ENCODE measurements around the gene CCM2. TPM values are rescaled to one million over a fixed set of nuclear protein-coding genes. Genes with fewer than 3 reads are reported as not detected.

The CCM2 gene
- total RNA-seq, 1 donor from 2014 or later = 62.0 TPM

- H3K4me1 Mint-ChIP-seq (ENCODE audit: low read depth, unreplicated experiment) = no peaks in the 10 kb centered on the region
- Histone ChIP-seq H4K20me1 (ENCODE audit: insufficient read depth, low read length) (peaks cover 41% of the 10 kb centered on the region), H3K9me3 (ENCODE audit: insufficient read depth, low read depth, low read length) (no peaks in the 10 kb centered on the region), H3K9ac (ENCODE audit: low read length) (no peak overlapping the region), H3K36me3 (ENCODE audit: insufficient read depth, low read length) (peaks cover 28% of the 10 kb centered on the region), H3K79me2 (ENCODE audit: insufficient read depth, low read length) (peaks cover 15% of the 10 kb centered on the region), H3K4me3 (ENCODE audit: insufficient read depth, low read depth, low read length) (no peak overlapping the region), H3K27me3 (ENCODE audit: insufficient read depth, low read length) (no peaks in the 10 kb centered on the region), H3K4me2 (ENCODE audit: low read length) (no peak overlapping the region), H2AFZ (ENCODE audit: low read depth, low read length) (no peak overlapping the region), H3K27ac (ENCODE audit: low read depth, low read length) (no peak overlapping the region), H3K4me1 (ENCODE audit: insufficient read depth, low read length) (no peaks in the 10 kb centered on the region)
- no peaks in the 10 kb centered on the region for H3K9me3 Mint-ChIP-seq (ENCODE audit: unreplicated experiment)
- TF ChIP-seq CTCF (IDR thresholded peaks at IDR 0.05; ENCODE audit: insufficient read depth, low read depth, low read length) (no peak), EZH2 (IDR thresholded peaks at IDR 0.05; ENCODE audit: insufficient read depth, low read length) (no peak)
- no peak overlapping the region for H3K4me3 Mint-ChIP-seq (ENCODE audit: unreplicated experiment)
- no peaks in the 10 kb centered on the region for H3K27me3 Mint-ChIP-seq (ENCODE audit: low read depth, unreplicated experiment)
- H3K27ac Mint-ChIP-seq (ENCODE audit: unreplicated experiment) = no peak overlapping the region
- H3K36me3 Mint-ChIP-seq (ENCODE audit: low read depth, unreplicated experiment) = peaks cover 7% of the 10 kb centered on the region
- no peak for DNase-seq (ENCODE audit: low read depth)
- no peak for FAIRE-seq
These were observed 100.1 kb downstream of the CCM2 start for GRCh38 chr7:45099891-45100760.

- TF ChIP-seq CTCF (IDR thresholded peaks at IDR 0.05; ENCODE audit: insufficient read depth, low read depth, low read length) = no peak
- TF ChIP-seq EZH2 (IDR thresholded peaks at IDR 0.05; ENCODE audit: insufficient read depth, low read length) = no peak
- DNase-seq (ENCODE audit: low read depth) = no peak
- no peaks in the 10 kb centered on the region for H3K9me3 Mint-ChIP-seq (ENCODE audit: unreplicated experiment)
- H3K27me3 Mint-ChIP-seq (ENCODE audit: low read depth, unreplicated experiment) = no peaks in the 10 kb centered on the region
- peaks cover 34% of the 10 kb centered on the region for H3K36me3 ChIP-seq (ENCODE audit: insufficient read depth, low read length)
- no peak for FAIRE-seq
- H3K36me3 Mint-ChIP-seq (ENCODE audit: low read depth, unreplicated experiment) = peaks cover 7% of the 10 kb centered on the region
- peaks cover 23% of the 10 kb centered on the region for H3K79me2 ChIP-seq (ENCODE audit: insufficient read depth, low read length)
- H4K20me1 ChIP-seq (ENCODE audit: insufficient read depth, low read length) = peaks cover 49% of the 10 kb centered on the region
- no peaks in the 10 kb centered on the region for H3K27me3 ChIP-seq (ENCODE audit: insufficient read depth, low read length)
- no peak overlapping the region for H3K9ac ChIP-seq (ENCODE audit: low read length)
- no peak overlapping the region for H3K4me3 ChIP-seq (ENCODE audit: insufficient read depth, low read depth, low read length)
- H3K27ac Mint-ChIP-seq (ENCODE audit: unreplicated experiment) = no peak overlapping the region
- H2AFZ ChIP-seq (ENCODE audit: low read depth, low read length) = no peak overlapping the region
- no peak overlapping the region for H3K4me3 Mint-ChIP-seq (ENCODE audit: unreplicated experiment)
- H3K27ac ChIP-seq (ENCODE audit: low read depth, low read length) = no peak overlapping the region
- no peaks in the 10 kb centered on the region for H3K9me3 ChIP-seq (ENCODE audit: insufficient read depth, low read depth, low read length)
- H3K4me1 Mint-ChIP-seq (ENCODE audit: low read depth, unreplicated experiment) = no peaks in the 10 kb centered on the region
- no peak overlapping the region for H3K4me2 ChIP-seq (ENCODE audit: low read length)
- H3K4me1 ChIP-seq (ENCODE audit: insufficient read depth, low read length) = no peaks in the 10 kb centered on the region
These were observed 100.9 kb downstream of the CCM2 start for GRCh38 chr7:45100761-45101480.

Measured in astrocyte (in vitro differentiated cells and primary cell).